Activated CD8-positive, alpha-beta memory T cell treated with anti-CD3 and anti-CD28 coated beads, Interleukin-2, amount 50 U/mL, for 24 hours (primary cell): ENCODE measurements around the gene TECTA.
"Not testable (repeated sequence)": the region's sequence is repeated elsewhere in the genome, so short reads cannot be mapped to it uniquely, and the experiment has no call there.

Experiments used
- DNase-seq: peaks from one replicate; pipeline ENCODE4 v3.0.0-alpha.2; 2020; ENCODE audit errors: extremely low read depth

The TECTA gene

DNA sequence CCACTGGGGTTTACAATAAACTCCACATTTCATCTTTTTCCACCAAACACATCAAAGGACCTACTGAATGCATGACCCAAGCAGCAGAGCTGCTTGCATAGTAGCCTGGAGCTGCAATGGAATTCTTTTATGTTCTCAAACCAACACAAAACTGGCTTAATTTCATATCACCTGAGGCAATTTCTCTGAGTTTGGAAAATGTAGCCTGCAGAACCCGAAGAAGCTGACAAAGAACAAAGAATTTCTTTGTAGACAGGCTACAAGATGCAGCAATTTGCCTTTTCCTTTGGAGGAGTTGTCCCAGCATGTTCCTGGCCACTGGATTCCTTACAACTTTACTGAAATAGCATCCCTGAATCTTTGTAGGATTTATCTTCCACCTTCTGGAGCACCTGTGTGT lies 5.5 kb upstream of the TECTA start:
- no peak for DNase-seq

DNA sequence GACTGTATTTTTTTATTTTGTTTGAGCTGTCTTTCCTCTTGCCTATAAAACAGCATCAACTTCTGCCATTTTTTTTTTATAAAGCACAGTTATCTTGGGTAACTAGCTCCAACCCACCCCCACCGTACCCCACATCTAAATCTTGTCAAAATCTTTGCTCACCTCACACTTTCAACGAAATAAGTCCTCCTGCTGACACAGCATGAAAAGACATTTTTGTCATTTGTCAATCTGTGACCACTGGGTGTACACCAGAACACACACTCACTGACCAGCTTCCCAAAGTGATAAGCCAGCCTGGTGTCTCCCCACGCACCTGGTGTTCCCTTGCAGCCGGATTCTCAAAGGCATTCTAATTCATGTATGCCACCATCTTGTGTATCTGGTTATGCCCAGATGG lies 1.7 kb upstream of the TECTA start:
- no peak for DNase-seq

DNA sequence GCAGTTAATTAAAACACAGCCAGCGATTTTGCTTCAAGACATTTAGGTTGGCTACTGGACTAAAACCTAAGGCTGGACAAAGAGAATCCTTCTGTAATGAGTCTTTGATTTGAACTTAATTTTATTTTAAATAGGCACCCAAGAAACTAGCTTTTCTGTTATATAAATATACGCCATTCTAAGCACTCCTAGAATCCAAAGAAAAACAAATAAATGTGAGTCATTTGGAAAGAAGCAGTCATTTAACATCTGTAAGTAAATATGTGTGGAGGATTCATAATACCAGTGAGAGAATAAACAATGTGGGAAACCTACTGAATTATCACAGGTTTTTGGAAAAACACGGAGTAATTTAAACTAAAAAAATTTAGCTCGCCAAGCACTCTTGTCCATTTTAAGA lies 1.2 kb upstream of the TECTA start:
- no peak for DNase-seq

DNA sequence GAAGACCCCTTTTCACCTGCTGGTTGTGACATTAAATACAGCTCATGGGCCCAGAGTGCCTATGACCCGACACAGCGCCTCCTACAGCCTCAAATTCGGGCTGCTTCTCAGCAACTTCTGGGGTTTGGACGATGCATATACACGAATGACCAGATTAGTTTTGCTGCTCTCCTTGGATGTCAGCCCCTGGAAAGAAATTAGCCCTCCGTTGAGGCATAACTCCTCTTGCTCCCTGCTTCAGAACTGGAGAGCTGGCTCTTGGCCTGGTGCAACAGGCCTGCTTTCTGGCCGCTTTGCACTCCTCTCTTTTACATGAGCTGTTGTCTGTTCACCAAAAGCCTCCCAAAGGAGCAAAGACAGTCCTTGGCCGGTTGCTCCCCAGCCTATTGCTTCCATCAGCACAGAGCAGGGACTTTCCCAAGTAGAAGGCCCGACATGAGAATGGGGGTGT lies 3.3 kb downstream of the TECTA start:
- DNase-seq = no peak

DNA sequence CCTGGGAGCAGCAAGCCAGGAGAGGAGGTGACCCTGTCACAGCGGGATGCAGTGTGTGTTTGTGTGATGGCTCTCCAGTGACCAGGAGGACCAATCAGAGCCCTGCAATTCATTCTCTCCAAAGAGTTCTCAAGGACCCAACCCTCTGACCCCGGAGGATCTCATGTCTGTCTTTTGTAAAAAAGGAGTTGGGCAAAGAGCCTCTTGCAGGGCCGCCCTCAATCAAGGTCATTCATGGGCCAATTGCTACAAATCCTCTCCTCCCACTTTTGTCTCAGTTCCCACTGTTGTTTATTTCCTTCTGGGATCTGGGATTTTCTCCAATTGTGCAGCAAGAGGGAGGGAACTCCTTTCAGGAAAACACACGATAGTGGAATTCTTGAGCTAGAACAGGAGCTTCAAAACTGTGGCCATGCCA lies 4.0 kb downstream of the TECTA start:
- no peak for DNase-seq

DNA sequence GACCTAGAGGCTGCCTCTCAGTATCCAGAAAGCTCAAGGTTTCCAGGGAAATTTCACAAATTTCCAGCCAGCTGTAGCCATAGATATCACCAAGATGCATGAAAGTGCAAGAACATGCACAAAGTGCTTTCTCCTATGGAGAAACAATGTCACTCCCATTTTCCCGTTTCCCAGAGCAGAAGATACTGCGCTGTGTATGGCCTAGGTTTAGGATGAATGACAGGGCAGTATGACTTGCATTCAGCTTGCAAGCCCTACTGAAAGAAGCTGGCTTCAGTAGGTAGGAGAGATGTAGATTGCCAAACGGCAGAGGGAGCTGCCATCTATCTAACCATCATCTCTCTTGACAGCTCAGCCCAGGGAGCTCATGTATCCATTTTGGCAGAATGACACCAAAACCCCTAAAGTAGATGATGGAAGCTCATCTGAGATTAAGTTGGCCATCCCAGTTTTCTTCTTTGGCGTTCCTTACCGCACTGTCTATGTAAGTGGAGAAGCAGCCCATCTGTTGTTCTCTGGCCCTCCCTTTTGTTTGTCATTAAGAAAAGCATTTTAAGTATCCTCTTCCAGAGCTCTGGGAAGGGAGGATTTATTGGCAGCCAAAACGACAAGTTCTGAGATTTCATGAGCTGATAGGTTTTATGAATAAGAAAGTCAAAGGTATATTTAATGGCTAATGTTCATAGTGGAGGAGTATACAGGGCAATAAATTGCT lies 4.6 kb downstream of the TECTA start:
- DNase-seq = no peak

DNA sequence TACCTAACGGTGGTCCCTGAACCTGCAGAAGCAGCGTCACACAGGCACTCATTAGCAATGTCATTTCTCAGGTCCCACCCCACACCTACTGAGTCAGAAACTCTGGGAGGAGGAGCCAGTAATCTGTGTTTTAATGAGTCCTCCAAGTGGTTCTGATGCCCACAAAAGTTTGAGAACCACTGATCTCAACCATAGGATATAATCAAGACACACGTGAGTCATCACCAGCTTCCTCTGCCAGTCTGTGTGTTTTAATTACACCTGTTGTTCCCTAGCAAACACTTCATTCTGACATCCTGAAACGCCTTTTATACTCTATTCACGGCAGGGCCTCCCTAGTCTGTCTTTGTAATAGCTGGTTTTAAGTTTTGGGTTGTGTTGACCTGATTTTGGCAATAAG lies 5.8 kb downstream of the TECTA start:
- no peak for DNase-seq

DNA sequence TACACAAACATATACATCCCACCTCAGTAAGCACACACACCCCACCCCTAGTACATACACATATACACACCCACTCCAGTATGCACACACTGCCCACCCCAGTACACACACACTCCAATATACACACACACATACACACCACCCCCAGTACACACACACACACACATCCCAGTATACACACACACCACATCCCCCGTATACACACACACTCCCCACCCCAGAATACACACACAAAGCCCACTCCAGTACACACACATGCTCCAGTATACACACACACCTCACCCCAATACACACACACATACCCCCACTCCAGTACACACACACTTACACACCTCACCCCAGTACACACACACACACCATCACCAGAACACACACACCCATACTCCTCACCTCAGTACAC lies 7.4 kb downstream of the TECTA start:
- DNase-seq = no peak

DNA sequence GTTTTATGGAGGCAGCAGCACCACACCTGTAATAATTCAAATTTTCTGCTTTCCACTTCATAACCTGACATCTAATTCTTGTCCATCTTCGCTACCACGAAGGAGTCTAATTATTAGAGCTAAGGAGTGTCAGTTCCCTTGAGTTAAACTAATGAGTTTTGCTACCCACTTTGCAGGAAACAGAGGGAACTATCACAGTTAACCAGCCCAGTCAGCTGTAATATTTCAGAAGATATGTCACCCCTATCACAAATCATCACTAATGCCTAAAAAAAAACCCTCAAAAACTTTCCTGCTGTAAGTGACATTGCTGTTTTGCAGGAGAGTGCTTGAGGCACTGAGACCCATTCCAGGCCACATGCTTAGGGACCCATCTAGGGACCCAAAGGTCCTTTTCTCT lies 8.4 kb downstream of the TECTA start:
- DNase-seq = no peak

DNA sequence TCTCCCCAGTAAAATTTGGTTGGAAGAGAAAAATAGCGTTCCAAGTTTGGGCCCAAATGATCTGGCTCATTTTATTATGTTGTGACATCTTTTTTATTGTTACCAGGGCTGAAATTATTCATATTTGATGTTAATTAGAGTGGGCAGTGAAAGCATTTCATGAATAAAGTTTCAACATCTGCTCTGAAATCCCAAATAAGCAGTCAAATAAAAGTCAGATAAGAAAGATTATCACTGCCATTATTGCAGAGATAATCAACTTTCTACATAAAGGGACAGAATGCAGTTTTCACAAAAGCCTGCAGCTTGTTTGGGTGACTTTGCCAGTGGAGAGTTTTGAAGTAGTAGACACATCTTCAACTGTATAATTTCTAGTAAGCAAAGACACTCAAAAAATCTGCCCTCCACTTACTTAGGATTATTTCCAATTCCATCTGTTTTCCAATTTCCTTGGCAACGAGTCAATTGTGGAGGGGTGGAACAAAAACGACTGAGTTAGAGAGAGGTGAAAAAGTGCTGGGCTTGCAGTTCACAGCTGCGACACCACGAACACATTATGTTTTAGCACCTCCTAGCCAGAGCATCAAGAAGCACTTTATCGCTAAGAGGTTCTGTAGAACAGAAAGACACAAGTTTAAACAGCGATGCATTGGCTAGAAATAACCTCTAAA lies 9.0 kb downstream of the TECTA start:
- no peak for DNase-seq

DNA sequence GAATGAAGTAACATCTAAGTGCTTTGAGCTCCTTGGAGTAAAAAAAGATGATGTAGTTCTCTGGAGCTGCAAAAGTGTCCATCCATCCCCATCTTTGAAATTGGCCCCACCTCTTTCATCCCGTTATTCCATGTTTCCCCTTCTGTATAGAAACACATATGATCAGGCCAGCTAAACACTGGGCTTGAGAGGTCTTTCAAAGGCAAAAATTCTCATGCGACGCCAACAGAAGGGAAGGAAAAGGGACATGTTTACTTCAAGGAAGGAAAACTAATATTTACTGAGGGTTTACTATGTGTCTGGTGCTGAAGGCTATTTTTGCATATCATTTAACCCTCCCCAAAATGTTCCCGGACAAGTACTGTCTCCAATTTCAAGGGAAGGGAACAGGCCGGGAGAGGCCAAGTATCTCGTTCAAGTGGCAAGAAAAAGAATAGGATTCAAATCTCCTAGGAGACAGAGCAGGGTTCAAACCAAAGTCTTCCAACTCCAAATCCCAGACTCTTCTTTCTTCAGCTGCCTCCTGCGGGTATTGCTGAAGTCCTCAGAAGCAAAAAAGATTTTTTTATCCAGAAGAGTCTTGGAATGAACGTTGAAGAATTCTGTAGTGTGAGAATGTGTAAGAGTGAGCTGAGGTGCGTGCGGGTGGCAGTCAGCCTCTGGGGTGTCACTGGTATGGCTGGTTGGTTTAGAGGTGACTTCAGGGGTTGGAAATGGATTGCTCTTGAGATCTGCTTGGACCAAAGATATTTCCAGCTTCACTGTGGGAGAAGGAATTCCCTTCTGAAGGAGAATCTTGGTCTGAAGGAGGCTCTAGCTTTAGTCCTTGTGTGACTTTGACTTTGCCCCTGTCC lies 10.1 kb downstream of the TECTA start:
- DNase-seq = no peak

DNA sequence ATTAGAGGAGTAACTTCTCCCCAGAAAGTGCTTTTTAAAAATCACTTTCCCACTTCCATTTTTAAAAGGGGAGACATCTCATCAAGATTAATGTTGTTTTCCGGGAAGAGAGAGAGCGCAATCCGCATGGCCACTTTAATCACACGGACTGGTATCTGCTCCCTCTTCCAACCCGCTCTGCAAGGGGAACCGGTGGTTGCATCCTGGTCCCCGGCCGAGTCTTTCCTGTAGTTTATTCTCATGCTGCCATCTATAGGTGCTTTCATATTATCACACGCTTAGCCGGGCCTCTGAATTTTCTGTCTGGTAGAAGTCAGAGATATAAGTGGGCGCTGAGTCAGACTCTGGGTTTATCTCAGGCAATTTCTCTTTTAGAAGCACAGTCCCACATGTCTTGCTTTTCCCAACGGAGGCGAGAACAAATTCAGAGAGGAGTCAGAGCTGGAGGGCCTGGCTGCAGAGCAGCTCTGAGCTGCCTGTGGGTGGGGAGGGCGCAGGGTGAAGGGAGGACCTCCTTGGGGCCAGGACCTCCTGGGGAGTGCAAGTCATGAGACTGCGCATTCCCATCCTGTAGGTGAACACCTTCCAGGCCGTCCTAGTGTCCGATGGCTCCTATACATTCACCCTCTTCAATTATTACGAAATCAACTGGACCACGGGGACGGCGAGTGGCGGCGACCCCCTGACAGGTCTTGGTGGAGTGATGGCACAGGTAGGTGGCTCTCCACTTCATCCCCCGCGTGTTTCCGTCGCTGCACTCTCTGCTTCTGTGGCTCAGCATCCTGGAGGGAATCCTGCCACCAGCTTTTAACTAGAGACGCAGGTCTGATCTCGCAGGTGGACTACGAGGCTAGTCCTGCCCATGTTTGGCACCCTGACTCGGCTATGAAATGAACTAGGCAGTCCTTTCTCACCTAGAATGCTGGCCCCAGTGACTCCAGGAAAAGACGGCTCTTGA lies 11.7 kb downstream of the TECTA start:
- no peak for DNase-seq

DNA sequence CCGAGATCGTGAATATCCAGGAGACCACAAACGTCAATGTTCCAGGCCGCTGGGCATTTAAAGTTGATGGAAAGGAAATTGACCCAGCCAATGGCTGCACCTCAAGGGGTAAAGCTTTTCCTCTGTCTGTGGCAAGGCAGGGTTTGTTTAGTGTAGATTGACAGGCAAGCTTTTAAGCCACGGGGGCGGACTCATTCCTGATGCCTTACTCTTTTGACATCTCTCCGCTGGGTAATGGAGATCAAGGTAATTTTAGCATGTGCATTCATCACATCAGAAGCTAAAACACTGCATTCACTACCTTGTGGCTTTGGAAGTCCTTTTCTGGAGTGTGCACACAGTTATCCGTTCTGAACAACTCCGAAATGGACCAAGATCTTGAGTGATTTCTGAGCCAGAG lies 12.6 kb downstream of the TECTA start:
- DNase-seq = no peak

DNA sequence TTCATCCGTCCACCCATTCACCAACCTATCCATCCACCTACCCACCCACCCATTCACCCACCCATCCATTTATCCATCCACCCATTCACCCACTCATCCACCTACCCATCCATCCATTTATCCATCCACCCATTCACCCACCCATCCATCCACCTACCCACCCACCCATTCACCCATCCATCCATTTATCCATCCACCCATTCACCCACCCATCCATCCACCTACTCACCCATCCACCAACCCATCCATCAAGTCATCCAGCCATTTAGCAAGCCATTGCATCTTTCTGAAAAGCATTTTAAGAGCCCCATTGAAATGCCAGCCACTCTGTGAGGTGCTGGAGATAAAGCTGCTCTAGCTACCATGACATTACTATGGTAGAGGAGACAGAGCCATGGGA lies 14.0 kb downstream of the TECTA start:
- not testable (repeated sequence) for DNase-seq

DNA sequence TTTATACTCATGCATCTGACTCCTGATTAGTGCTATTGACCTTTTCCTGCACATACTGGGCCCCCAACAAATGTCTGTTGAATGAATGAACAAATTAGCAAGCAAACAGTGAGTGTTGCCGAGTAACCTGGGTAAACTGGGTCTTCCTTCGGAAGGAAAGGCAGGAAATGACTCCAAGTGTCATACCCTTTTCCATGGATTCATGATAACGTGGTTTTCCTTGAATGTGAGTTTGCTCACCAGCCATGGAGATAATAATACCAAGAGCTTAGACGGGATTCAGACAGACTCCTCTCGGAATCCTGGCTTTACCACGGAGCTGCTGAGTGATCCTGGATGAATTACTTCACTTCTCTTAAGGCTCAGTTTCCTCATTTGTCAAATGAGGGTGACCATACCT lies 16.7 kb downstream of the TECTA start:
- no peak for DNase-seq

DNA sequence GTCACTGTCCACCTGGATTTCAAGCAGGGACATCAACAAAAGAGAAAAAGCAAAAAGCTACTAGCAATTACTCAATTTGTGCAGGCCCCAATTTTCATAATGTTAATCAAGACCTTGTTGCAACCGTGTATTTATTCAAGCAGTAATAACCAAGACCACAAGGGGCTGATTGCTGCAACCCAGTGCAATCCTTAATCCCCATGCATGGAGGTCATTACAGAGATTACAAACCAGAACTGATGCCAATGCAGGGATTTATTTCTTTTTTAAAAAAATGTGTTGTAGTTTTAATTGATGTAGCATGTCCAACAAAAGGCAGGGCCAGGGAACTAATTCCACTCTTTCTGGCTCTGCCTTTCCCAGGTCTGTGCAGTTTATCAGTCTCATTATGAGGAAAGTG lies 18.4 kb downstream of the TECTA start:
- no peak for DNase-seq

DNA sequence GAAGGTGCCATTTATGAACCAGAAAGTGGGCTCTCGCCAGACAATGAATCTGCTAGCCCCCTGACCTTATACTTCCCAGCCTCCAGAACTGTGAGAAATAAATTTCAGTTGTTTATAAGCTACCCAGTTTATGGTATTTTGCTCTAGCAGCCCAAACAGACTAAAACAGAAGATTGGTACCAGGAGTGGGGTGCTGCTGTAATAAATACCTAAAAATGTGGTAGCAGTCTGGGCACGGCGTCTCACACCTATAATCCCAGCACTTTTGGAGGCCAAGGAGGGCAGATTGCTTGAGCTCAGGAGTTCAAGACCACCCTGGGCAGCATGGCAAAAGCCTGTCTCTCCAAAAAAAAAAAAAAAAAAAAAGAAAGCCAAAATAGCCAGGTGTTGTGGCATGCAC lies 21.3 kb downstream of the TECTA start:
- no peak for DNase-seq

DNA sequence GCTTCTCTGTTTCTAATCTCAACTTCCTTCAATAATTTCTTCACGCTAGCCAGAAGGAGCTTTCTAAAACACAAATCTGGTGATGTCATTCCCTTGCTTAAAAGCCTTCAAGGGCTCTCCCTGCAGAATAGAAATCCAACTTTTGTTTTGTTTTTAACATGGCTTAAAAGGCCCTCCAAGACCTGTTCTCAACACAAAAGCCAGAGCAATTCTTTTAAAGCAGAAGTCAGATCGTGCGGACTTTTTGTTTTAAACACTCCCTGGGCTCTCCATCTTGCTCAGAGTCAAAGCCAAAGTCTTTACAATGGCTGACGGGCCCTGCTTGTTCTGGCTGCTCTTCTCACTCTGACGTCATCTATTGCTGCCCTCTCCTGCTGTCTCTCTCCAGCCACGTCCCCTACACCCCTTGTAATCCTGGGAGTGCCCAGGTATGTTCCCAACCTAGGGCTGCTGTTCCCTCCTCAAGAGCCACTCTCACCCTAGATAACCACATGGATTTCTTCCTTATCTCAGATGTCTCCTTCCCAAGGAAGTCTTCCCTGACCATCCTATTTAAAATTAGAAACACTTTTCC lies 22.5 kb downstream of the TECTA start:
- DNase-seq = no peak

DNA sequence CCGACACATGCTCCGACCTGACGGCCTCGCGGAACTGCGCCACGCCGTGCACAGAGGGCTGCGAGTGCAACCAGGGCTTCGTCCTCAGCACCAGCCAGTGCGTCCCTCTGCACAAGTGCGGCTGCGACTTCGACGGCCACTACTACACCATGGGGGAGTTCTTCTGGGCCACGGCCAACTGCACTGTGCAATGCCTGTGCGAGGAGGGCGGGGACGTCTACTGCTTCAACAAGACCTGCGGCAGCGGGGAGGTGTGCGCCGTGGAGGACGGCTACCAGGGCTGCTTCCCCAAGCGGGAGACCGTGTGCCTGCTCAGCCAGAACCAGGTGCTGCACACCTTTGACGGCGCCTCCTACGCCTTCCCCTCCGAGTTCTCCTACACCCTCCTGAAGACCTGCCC lies 26.8 kb downstream of the TECTA start:
- no peak for DNase-seq

DNA sequence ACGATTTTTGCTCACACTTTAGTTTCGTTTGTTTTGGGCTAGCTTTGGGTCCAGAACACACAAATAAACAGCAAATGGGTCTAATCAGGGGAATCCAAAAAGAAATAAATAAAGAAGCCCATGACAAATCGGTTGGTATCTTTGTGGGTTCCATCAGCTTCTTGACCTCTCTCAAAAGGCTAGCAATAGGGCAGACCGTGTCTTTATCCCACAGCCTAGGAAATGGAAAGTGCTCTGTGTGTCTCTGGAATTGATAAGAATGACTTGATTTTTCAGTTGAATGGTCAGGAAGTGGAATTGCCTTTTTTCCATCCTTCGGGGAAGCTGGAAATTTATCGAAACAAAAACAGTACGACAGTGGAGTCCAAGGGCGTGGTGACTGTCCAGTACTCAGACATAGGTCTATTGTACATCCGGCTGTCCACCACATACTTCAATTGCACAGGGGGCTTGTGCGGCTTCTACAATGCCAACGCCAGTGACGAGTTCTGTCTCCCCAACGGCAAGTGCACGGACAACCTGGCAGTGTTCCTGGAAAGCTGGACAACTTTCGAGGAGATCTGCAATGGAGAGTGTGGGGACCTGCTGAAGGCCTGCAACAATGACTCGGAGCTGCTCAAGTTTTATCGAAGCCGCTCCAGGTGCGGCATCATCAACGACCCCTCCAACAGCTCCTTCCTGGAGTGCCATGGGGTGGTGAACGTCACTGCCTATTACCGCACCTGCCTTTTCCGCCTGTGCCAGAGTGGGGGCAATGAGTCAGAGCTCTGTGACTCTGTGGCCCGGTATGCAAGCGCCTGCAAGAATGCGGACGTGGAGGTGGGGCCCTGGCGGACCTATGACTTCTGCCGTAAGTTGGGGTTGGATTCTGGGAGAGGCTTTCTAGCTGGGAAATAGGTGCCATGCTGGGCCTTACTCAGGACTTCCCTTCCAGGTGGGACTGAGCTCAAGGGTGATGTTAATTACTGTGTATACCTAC lies 28.6 kb downstream of the TECTA start:
- DNase-seq = no peak
